GM23338 (cell line): Measurements from ENCODE around the gene MYOM3. TPM values are rescaled to one million over a fixed set of nuclear protein-coding genes. Genes with fewer than 3 reads are reported as not detected.

Experiments
- ATAC-seq: fragments of 200-7000 bp; cut with Tn5 transposase; 3 replicates; pipeline ENCODE4 v1.9.1; 2020
- DNase-seq: peaks from one replicate; pipeline ENCODE4 v3.0.0-alpha.2; 2015; ENCODE audit warnings: low spot score
- H2AFZ ChIP-seq: fragments of 200-600 bp; sonication (generic); 2 replicates; pipeline ENCODE4 v1.8.0; 2016; ENCODE audit warnings: antibody characterized with exemption, mild to moderate bottlenecking, moderate library complexity
- H3F3A ChIP-seq: fragments of 200-600 bp; sonication (generic); replicated peaks from 2 replicates; pipeline ENCODE4 v1.8.0; 2017; ENCODE audit warnings: antibody characterized with exemption, mixed run types, low read depth
- H3K27ac ChIP-seq: fragments of 200-600 bp; sonication (generic); 2 replicates; pipeline ENCODE4 v1.6.1; 2016; ENCODE audit warnings: low read depth
- H3K27me3 ChIP-seq: fragments of 200-600 bp; sonication (generic); 2 replicates; pipeline ENCODE4 v1.8.0; 2016; ENCODE audit warnings: mild to moderate bottlenecking, mixed run types, moderate library complexity; ENCODE audit not compliant: insufficient read depth
- H3K36me3 ChIP-seq: fragments of 200-600 bp; sonication (generic); 2 replicates; pipeline ENCODE4 v1.8.0; 2016; ENCODE audit warnings: mild to moderate bottlenecking; ENCODE audit not compliant: insufficient read depth
- H3K4me1 ChIP-seq: fragments of 200-600 bp; sonication (generic); 2 replicates; pipeline ENCODE4 v1.8.0; 2016; ENCODE audit warnings: mild to moderate bottlenecking, moderate library complexity; ENCODE audit not compliant: insufficient read depth
- H3K4me2 ChIP-seq: fragments of 200-600 bp; sonication (generic); 2 replicates; pipeline ENCODE4 v1.7.1; 2017; ENCODE audit warnings: mixed run types
- H3K4me3 ChIP-seq: fragments of 200-600 bp; sonication (generic); 2 replicates; pipeline ENCODE4 v1.6.1; 2016; ENCODE audit warnings: mixed run types
- H3K79me2 ChIP-seq: fragments of 200-600 bp; sonication (generic); replicated peaks from 2 replicates; pipeline ENCODE4 v1.8.0; 2017; ENCODE audit warnings: mild to moderate bottlenecking; ENCODE audit not compliant: insufficient read depth
- H3K9me2 ChIP-seq: fragments of 200-600 bp; sonication (generic); 2 replicates; pipeline ENCODE4 v1.8.0; 2017; ENCODE audit not compliant: insufficient read depth
- H4K20me1 ChIP-seq: fragments of 200-600 bp; sonication (generic); replicated peaks from 2 replicates; pipeline ENCODE4 v1.8.0; 2017; ENCODE audit warnings: mild to moderate bottlenecking; ENCODE audit not compliant: insufficient read depth
- H3K27ac Mint-ChIP-seq: 2 replicates; pipeline ENCODE4 v1.8.0; 2020; ENCODE audit warnings: inconsistent platforms, mild to moderate bottlenecking, moderate library complexity, mixed read lengths
- H3K27me3 Mint-ChIP-seq: 3 replicates; pipeline ENCODE4 v1.8.0; 2022; ENCODE audit warnings: low read depth, mild to moderate bottlenecking, moderate library complexity, mixed read lengths, inconsistent platforms; ENCODE audit not compliant: insufficient read depth, poor library complexity
- H3K36me3 Mint-ChIP-seq: 3 replicates; pipeline ENCODE4 v1.8.0; 2021; ENCODE audit warnings: low read depth, mild to moderate bottlenecking, inconsistent platforms, moderate library complexity, mixed read lengths
- H3K4me1 Mint-ChIP-seq: 3 replicates; pipeline ENCODE4 v1.8.0; 2020; ENCODE audit warnings: mild to moderate bottlenecking, inconsistent platforms, mixed read lengths
- H3K4me3 Mint-ChIP-seq: 3 replicates; pipeline ENCODE4 v1.8.0; 2021; ENCODE audit warnings: moderate library complexity, mild to moderate bottlenecking, inconsistent platforms, mixed read lengths
- H3K9me3 Mint-ChIP-seq: 3 replicates; pipeline ENCODE4 v1.8.0; 2020; ENCODE audit warnings: moderate library complexity, mild to moderate bottlenecking, inconsistent platforms, mixed read lengths
- CTCF ChIP-seq, 2 experiments: fragments of 200-600 bp in 1 of 2; sonication (generic) in 1 of 2; conservative IDR thresholded peaks; 2 replicates each; pipeline versions ENCODE4 v1.5.1 to v1.6.1; 2016 to 2017; ENCODE audit warnings: antibody characterized with exemption in 2 of 2, low read depth in 2 of 2, mild to moderate bottlenecking in 2 of 2, moderate library complexity in 1 of 2
- EZH2 ChIP-seq: fragments of 200-600 bp; sonication (generic); IDR thresholded peaks from one replicate; pipeline ENCODE4 v1.8.0; 2017; ENCODE audit warnings: antibody characterized with exemption, mild to moderate bottlenecking, low read depth; ENCODE audit not compliant: unreplicated experiment
- EZH2phosphoT487 ChIP-seq: fragments of 200-600 bp; sonication (generic); IDR thresholded peaks from one replicate; pipeline ENCODE4 v1.8.1; 2018; ENCODE audit warnings: antibody characterized with exemption; ENCODE audit not compliant: unreplicated experiment
- NANOG ChIP-seq: IDR thresholded peaks from 2 replicates; pipeline ENCODE4 v1.6.1; 2016; ENCODE audit warnings: antibody characterized with exemption, borderline replicate concordance
- ZNF114 ChIP-seq: fragments of 250-450 bp; sonication (Bioruptor Pico); IDR thresholded peaks from 2 replicates; pipeline ENCODE4 v1.5.0; 2020; ENCODE audit warnings: mild to moderate bottlenecking, moderate library complexity
- ZNF331 ChIP-seq: fragments of 250-450 bp; sonication (Bioruptor Pico); IDR thresholded peaks from 2 replicates; pipeline ENCODE4 v1.5.0; 2020; ENCODE audit warnings: low read depth, mild to moderate bottlenecking, moderate library complexity
- ZNF462 ChIP-seq: fragments of 250-450 bp; sonication (Bioruptor Pico); IDR thresholded peaks from 2 replicates; pipeline ENCODE4 v1.5.0; 2020; ENCODE audit warnings: mild to moderate bottlenecking, moderate library complexity
- polyA plus RNA-seq: library from polyadenylated mRNA; unstranded; fragments of >200 nt; fragmentation: Nextera tagmentation; extraction: Ambion mirVana; gene quantifications from 2 replicates; pipeline ENCODE4 v1.2.1, GENCODE V29; 2016
- total RNA-seq: library from RNA; depleted of rRNA; stranded (reverse); fragments of >200 nt; shearing (Covaris generic); gene quantifications from 2 replicates; pipeline ENCODE4 v1.2.3, GENCODE V29; 2014
- TF ChIP-seq, protein P1 (sequence below): IDR thresholded peaks from 2 replicates; pipeline ENCODE4 v1.6.1; 2016; ENCODE audit warnings: antibody characterized with exemption
- TF ChIP-seq, protein P2 (sequence below): IDR thresholded peaks from one replicate; pipeline ENCODE4 v1.6.1; 2018; ENCODE audit warnings: antibody characterized with exemption; ENCODE audit not compliant: unreplicated experiment

The MYOM3 gene
- total and polyA plus RNA-seq, 2 experiments from 2014 or later: not detected

GRCh38 chr1:24055681-24056080 is 56.3 kb downstream of the MYOM3 start:
- H3K27ac ChIP-seq: no peak overlapping the region
- H4K20me1 ChIP-seq: no peaks in the 10 kb centered on the region
- DNase-seq (no peak), ATAC-seq (no peak)
- peaks cover 2% of the 10 kb centered on the region for H3K27me3 Mint-ChIP-seq
- TF ChIP-seq ZNF331 (CRISPR knock-in tag): no peak
- TF ChIP-seq, protein P1, sequence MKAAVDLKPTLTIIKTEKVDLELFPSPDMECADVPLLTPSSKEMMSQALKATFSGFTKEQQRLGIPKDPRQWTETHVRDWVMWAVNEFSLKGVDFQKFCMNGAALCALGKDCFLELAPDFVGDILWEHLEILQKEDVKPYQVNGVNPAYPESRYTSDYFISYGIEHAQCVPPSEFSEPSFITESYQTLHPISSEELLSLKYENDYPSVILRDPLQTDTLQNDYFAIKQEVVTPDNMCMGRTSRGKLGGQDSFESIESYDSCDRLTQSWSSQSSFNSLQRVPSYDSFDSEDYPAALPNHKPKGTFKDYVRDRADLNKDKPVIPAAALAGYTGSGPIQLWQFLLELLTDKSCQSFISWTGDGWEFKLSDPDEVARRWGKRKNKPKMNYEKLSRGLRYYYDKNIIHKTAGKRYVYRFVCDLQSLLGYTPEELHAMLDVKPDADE: no peak
- H3K4me2 ChIP-seq: no peak overlapping the region
- H3K4me1 ChIP-seq: no peaks in the 10 kb centered on the region
- H3K9me2 ChIP-seq: no peaks in the 10 kb centered on the region
- no peaks in the 10 kb centered on the region for H3K4me1 Mint-ChIP-seq
- H3K4me3 Mint-ChIP-seq: no peak overlapping the region
- H3K27ac Mint-ChIP-seq: no peak overlapping the region
- no peaks in the 10 kb centered on the region for H3K36me3 Mint-ChIP-seq
- no peaks in the 10 kb centered on the region for H3K79me2 ChIP-seq
- no peaks in the 10 kb centered on the region for H3K9me3 Mint-ChIP-seq
- no peaks in the 10 kb centered on the region for H3K27me3 ChIP-seq
- H2AFZ ChIP-seq: no peak overlapping the region
- no peaks in the 10 kb centered on the region for H3K36me3 ChIP-seq
- no peak overlapping the region for H3K4me3 ChIP-seq
- H3F3A ChIP-seq: no peaks in the 10 kb centered on the region

DNA sequence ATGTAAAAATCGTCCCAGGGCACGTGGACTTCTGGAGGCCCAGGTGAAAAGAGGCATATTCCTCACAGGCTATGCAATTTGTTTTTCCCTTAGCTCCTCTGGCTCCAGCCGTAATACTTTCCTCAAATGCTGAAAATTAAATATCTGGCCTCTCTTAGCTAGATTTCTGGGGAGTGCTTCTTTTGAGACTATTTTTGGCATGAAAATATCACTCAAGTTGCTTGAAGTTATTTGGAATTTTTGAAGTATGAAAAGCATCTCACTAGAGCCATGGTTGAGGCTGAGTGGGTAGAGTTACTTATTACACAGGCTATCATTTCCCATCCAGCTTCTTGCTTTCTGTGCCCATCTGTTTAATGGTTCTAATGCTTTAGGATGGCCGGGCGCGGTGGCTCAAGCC is 59.7 kb downstream of the MYOM3 start:
- Histone ChIP-seq H3K27ac (no peak overlapping the region), H3K79me2 (no peaks in the 10 kb centered on the region), H3K4me2 (no peak overlapping the region), H3K27me3 (no peaks in the 10 kb centered on the region), H4K20me1 (no peaks in the 10 kb centered on the region), H3K36me3 (no peaks in the 10 kb centered on the region), H3K9me2 (no peaks in the 10 kb centered on the region), H3K4me1 (no peaks in the 10 kb centered on the region), H3F3A (no peaks in the 10 kb centered on the region), H2AFZ (no peak overlapping the region), H3K4me3 (no peak overlapping the region)
- TF ChIP-seq ZNF462 (CRISPR knock-in tag) (no peak), ZNF114 (CRISPR knock-in tag) (no peak), CTCF (conservative IDR thresholded peaks at IDR 0.05; ENCODE audit: low read depth in 2 of 2) (no peak), NANOG (no peak), EZH2phosphoT487 (no peak), EZH2 (no peak)
- TF ChIP-seq, protein P2, sequence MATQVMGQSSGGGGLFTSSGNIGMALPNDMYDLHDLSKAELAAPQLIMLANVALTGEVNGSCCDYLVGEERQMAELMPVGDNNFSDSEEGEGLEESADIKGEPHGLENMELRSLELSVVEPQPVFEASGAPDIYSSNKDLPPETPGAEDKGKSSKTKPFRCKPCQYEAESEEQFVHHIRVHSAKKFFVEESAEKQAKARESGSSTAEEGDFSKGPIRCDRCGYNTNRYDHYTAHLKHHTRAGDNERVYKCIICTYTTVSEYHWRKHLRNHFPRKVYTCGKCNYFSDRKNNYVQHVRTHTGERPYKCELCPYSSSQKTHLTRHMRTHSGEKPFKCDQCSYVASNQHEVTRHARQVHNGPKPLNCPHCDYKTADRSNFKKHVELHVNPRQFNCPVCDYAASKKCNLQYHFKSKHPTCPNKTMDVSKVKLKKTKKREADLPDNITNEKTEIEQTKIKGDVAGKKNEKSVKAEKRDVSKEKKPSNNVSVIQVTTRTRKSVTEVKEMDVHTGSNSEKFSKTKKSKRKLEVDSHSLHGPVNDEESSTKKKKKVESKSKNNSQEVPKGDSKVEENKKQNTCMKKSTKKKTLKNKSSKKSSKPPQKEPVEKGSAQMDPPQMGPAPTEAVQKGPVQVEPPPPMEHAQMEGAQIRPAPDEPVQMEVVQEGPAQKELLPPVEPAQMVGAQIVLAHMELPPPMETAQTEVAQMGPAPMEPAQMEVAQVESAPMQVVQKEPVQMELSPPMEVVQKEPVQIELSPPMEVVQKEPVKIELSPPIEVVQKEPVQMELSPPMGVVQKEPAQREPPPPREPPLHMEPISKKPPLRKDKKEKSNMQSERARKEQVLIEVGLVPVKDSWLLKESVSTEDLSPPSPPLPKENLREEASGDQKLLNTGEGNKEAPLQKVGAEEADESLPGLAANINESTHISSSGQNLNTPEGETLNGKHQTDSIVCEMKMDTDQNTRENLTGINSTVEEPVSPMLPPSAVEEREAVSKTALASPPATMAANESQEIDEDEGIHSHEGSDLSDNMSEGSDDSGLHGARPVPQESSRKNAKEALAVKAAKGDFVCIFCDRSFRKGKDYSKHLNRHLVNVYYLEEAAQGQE: no peak
- DNase-seq: no peak
- no peak for ATAC-seq
- H3K4me3 Mint-ChIP-seq: no peak overlapping the region
- H3K27me3 Mint-ChIP-seq: peaks cover 4% of the 10 kb centered on the region
- H3K4me1 Mint-ChIP-seq: no peaks in the 10 kb centered on the region
- H3K27ac Mint-ChIP-seq: no peak overlapping the region
- H3K9me3 Mint-ChIP-seq: no peaks in the 10 kb centered on the region
- H3K36me3 Mint-ChIP-seq: no peaks in the 10 kb centered on the region
